HG03558 (cell line): ENCODE data around the gene FIZ1.

ENCODE experiments used
- ATAC-seq: cut with Tn5 transposase; IDR thresholded peaks from one replicate; pipeline ENCODE4 v1.9.1; 2021; ENCODE audit warnings: moderate number of reproducible peaks; ENCODE audit not compliant: unreplicated experiment; ENCODE audit errors: extremely low read depth

Gene FIZ1

DNA sequence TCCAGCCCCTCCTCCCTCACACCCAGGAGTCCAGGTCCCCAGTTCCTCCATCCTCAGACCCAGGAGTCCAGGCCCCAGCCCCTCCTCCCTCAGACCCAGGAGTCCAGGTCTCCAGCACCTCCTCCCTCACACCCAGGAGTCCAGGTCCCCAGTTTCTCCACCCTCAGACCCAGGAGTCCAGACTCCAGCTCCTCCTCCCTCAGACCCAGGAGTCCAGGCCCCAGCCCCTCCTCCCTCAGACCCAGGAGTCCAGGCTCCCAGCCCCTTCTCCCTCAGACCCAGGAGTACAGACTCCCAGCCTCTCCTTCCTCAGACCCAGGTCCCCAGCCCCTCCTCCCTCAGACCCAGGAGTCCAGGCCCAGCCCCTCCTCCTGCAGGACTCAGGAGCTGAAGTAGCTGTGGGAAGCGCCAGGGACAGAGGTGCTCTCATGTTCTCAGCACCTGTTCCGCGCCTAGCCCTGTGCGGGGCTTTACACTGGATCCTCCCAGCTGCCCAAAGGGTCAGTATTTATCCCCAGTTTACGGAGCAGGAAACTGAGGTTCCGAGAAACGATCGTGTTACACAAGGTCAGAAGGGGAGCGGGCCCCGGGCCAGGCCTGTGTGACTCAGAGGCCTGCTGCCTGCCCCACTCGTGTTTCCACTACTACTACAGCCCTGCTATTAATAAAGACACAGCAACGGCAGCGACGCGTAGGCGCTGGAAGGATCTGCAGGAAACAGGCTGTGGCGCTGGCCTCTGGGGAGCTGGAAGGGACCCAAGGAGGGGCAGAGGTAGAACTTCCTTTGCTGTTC is 52.3 kb downstream of the FIZ1 start:
- no peak for ATAC-seq

DNA sequence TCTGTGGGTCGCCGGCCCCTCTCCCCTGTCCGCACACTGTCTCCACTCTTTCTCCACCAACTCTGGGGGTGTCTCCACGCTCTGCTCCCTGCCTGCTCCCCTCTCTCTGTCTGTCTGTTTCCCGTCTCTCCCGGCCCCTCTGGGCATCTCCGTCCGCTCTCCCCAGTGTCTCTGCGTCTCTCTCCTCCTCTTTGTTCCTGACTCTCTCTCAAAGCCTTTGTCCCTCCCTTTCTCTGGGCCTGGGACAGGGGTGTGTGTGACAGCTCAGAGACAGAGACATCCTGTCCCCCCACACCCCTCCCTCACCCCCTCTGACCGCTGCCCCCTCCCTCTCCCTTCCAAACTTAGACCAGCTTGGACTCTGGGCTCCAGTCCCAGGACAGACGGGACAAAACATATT is 53.3 kb downstream of the FIZ1 start:
- ATAC-seq = no peak

DNA sequence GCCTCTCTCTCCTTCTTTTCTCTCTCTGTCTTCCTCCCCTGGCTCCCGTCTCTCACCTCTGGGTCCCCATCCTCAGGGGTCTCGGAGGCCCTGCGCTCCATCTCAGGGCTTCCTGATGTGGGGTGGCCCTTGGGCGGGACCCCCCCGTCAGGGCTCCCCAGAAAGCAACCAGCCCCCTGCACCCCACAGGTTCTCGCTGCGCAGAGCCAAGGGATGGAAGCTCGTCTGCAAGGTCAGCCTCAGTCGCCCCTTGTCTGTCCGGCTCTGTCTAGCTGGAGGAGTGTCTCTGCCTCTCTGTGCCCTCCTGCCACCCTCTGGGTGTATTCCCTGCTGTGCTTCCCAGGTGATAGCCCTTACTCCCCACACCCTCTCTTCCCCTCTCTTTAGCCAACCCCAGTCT is 53.9 kb downstream of the FIZ1 start, which contains the start of gene SBK3:
SBK3 (minus strand) TSS at position 101 of the 400 bp plus-strand sequence; CDS start at position 101, 0 bp downstream.
- ATAC-seq = no peak

DNA sequence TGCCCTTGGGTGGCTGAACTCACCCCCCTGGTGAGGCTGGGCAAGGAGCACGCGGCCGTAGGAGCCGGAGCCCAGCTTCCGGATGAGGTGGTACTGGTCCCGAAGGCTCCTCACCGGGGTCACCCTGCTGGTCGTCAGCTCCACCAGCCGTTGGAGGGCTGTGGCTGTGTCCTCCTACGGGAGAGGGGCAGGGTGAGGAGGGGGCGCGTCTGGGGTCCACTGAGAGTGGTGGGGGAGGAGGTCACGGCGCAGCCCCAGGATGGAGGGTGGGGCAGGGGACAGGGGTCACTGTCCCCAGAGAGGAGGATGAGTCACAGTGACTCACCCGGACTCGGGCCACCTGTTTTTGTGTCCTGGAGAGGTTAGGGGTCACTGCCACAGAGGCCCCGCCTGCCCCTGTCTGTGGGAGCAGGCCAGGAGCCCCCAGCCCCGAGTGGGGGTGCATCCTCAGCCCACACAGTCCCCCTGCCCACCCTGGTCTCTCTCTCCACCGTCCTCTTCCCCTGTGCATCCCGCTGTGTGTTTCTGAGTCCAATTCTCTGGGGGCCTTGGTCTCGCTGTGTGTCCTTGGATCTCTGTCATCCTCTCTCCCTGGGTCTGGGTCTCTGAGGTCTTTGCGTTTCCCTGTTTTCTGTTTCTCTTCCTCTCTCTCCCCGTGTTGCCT is 54.4 kb downstream of the FIZ1 start:
- no peak for ATAC-seq

DNA sequence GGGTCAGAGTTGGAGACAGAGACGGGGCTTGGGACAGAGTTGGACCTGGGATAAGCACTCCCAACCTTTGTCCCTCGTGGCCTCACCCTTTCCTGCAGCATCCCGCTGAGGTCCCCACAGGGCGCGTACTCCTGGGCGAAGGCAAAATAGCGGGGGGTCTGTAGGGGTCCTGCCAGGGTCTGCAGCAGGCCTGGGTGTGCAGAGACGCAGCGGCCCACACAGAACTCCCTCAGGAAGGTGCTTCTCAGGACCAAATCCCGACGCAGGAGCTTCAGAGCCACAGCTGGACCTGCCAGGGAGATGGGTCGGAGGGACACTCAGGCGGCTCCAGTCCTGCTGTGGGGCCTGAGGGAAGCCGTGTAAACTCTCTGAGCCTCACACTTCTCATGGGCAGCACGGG is 55.3 kb downstream of the FIZ1 start:
- no peak for ATAC-seq

DNA sequence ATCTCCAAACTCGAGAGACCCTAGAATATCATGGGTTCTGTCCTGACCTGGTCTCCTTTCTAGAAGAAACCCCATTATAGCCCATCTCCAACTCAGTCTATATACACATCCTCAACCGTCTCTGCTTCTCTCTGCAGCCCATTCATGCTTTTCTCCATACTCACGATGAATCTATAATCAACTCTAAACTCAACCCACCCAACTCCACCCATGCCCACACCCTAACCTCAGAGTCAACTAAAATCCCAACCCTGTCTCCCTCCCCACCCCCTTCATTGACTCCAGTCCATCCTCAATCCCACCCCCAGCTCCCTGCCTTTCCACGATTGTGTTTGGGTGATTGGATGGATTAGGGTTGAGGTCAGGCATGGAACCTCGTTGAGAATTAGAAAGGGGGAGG is 55.8 kb downstream of the FIZ1 start:
- ATAC-seq = no peak

DNA sequence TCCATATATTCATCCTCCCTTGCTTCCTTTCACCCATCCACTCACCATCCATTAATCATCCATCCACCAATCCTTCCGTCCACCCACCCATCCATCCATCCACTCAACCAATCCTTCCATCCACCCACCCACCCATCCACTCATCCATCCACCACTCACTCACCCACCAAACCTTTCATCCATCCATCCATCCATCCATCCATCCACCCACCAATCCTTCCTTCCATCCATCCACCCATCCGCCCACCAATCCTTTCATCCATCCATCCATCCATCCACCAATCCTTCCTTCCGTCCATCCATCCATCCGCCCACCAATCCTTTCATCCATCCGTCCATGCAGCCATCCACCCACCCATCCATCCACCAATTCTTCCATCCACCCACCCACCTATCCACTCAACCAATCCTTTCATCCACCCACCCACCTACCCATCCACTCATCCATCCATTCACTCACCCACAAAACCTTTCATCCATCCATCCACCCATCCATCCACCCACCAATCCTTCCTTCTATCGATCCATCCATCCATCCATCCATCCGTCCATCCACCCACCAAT is 56.9 kb downstream of the FIZ1 start:
- no peak for ATAC-seq
